ENCODE data around the gene IL10RB.
"Not testable (repeated sequence)": the region's sequence is repeated elsewhere in the genome, so short reads cannot be mapped to it uniquely, and the experiment has no call there.

Gene IL10RB

GRCh38 chr21:33241846-33242245 is 24.3 kb upstream of the IL10RB start:
- DNase-seq = peak in 1 of 2 donors; percentile 44

GRCh38 chr21:33242846-33243245 is 23.3 kb upstream of the IL10RB start:
- DNase-seq = not testable (repeated sequence)

GRCh38 chr21:33244082-33244778 is 21.9 kb upstream of the IL10RB start:
- DNase-seq = no peak

- DNase-seq = no peak
Measured at GRCh38 chr21:33244779-33245105, 21.4 kb upstream of the IL10RB start.

- no peak for DNase-seq
Measured at GRCh38 chr21:33245289-33245918, 20.8 kb upstream of the IL10RB start.

- DNase-seq = no peak
Measured at GRCh38 chr21:33246506-33246905, 19.7 kb upstream of the IL10RB start.

GRCh38 chr21:33246963-33247362 is 19.2 kb upstream of the IL10RB start:
- DNase-seq = no peak

GRCh38 chr21:33247599-33247998 is 18.6 kb upstream of the IL10RB start:
- DNase-seq = no peak

- no peak for DNase-seq
Measured at GRCh38 chr21:33249331-33250002, 16.7 kb upstream of the IL10RB start.

- DNase-seq = no peak
Measured at GRCh38 chr21:33251119-33251518, 15.0 kb upstream of the IL10RB start.

- DNase-seq = not testable (repeated sequence)
Measured at GRCh38 chr21:33253382-33253781, 12.8 kb upstream of the IL10RB start.

GRCh38 chr21:33254766-33255165 is 11.4 kb upstream of the IL10RB start:
- DNase-seq = no peak

- DNase-seq = no peak
Measured at GRCh38 chr21:33255404-33255803, 10.8 kb upstream of the IL10RB start.

- no peak for DNase-seq
Measured at GRCh38 chr21:33256019-33256418, 10.1 kb upstream of the IL10RB start.

- DNase-seq = no peak
Measured at GRCh38 chr21:33257094-33257803, 8.9 kb upstream of the IL10RB start.

- DNase-seq = no peak
Measured at GRCh38 chr21:33258475-33258874, 7.7 kb upstream of the IL10RB start.

- no peak for DNase-seq
Measured at GRCh38 chr21:33259428-33259827, 6.7 kb upstream of the IL10RB start.

- DNase-seq = no peak
Measured at GRCh38 chr21:33259995-33260394, 6.2 kb upstream of the IL10RB start.

GRCh38 chr21:33261635-33262034 is 4.5 kb upstream of the IL10RB start:
- peak; percentile 19 to 42 for DNase-seq

GRCh38 chr21:33262921-33263320 is 3.2 kb upstream of the IL10RB start:
- DNase-seq = no peak

- DNase-seq = no peak
Measured at GRCh38 chr21:33264561-33264960, 1.6 kb upstream of the IL10RB start.

- DNase-seq = peak; percentile 54 to 80
Measured at GRCh38 chr21:33265664-33266049, 510 bp upstream of the IL10RB start.

GRCh38 chr21:33266789-33267135 is 595 bp downstream of the IL10RB start:
- peak; percentile 36 to 50 for DNase-seq

GRCh38 chr21:33267250-33267649 is 1.1 kb downstream of the IL10RB start:
- no peak for DNase-seq
